Ectodermal cell (in vitro differentiated cells): ENCODE measurements around the gene ASIC4.

Experiments used
- H3K27ac ChIP-seq: 2 replicates; pipeline ENCODE4 v1.7.0; 2013; ENCODE audit warnings: mild to moderate bottlenecking, low read depth, low read length; ENCODE audit not compliant: insufficient read depth, poor library complexity, severe bottlenecking
- H3K27me3 ChIP-seq: 2 replicates; pipeline ENCODE4 v1.7.0; 2013; ENCODE audit warnings: mild to moderate bottlenecking, low read length; ENCODE audit not compliant: insufficient read depth, control insufficient read depth, poor library complexity, severe bottlenecking
- H3K36me3 ChIP-seq: one replicate; pipeline ENCODE4 v1.7.0; 2013; ENCODE audit warnings: low read length; ENCODE audit not compliant: control insufficient read depth, insufficient read depth
- H3K4me1 ChIP-seq: one replicate; pipeline ENCODE4 v1.7.0; 2013; ENCODE audit warnings: low read length; ENCODE audit not compliant: control insufficient read depth, insufficient read depth
- H3K4me3 ChIP-seq: 2 replicates; pipeline ENCODE4 v1.7.0; 2013; ENCODE audit warnings: low read depth, low read length, control low read depth; ENCODE audit not compliant: insufficient read depth
- H3K9me3 ChIP-seq: 2 replicates; pipeline ENCODE4 v1.7.0; 2013; ENCODE audit warnings: mild to moderate bottlenecking, low read length, moderate library complexity; ENCODE audit not compliant: control insufficient read depth
- WGBS, 2 experiments: methylation state at CpG; one replicate each; pipeline ENCODE4 v1.1.7; 2013; ENCODE audit warnings: missing lambda C conversion rate in 2 of 2; 5-methylcytosine and 5-hydroxymethylcytosine counted together

The ASIC4 gene

DNA sequence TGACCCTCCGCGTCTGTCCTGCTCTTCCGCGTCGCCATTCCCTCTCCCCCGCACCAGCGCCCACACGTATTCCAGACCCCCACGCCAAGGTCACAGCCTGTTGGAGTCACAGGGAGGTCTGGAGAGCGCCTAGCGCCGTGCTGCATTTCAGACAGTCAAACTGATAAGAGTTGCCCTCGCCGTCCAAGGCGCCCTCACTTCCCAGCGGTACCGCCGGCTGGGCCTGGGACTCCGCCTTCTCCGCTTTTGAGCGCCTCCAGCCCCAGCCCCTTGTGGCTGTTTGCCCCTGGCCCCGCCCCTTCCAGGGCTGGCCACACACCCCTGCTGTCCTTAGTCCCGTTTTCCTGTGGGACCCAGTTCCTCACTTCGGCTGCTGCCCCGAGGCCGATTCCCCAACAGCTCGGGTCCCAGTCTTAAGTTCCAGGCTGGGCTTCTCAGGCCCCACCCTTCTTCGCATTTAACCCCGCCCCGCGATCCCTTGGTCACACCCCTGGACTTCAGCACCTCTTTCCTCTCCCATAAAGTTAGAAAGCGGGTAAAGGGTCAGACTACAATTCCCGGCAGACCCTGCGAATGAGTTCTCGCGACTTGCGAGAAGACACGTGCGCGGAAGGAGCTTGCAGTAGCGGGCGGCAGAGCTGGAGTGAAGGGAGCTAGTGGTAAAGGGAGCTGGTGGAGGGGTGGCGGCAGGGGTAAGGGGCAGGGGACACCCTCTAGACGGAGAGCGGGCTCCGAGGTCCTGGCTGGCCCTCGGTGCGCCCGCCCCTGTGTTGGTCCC lies 15.8 kb upstream of the ASIC4 start, which contains the start of gene GMPPA:
Gene GMPPA (plus strand): TSS at position 612 of the 778 bp plus-strand sequence. CDS start 1,085 bp downstream, outside the sequence.
- Histone ChIP-seq H3K27me3 (peaks cover 50% of the 10 kb centered on the region), H3K27ac (no peak within 1 kb of the TSS), H3K9me3 (no peaks in the 10 kb centered on the region), H3K36me3 (no peaks in the 10 kb centered on the region), H3K4me1 (peaks cover 20% of the 10 kb centered on the region), H3K4me3 (peak within 1 kb of the TSS; percentile 51)
- WGBS, 2 experiments = 0% methylated on average over 49 of the region's 49 CpGs

DNA sequence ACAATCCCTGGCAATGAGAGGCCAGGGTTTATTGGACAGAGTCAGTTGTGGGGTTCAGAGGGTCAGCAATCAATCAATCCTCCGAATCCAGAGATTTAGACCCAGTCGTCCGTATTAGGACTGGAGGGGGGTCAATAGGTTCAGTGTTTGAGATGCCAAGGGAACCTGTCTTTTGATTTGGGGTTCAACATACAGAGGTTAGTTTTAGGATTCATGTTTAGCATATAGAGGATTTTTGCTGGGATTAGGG lies 15.3 kb upstream of the ASIC4 start:
- Histone ChIP-seq H3K27me3 (peaks cover 45% of the 10 kb centered on the region), H3K27ac (no peak overlapping the region), H3K4me1 (peaks cover 20% of the 10 kb centered on the region), H3K9me3 (no peaks in the 10 kb centered on the region), H3K4me3 (peak overlapping the region; percentile 51), H3K36me3 (no peaks in the 10 kb centered on the region)
- WGBS, 2 experiments = 6 to 9% methylated on average over 3 of the region's 3 CpGs

DNA sequence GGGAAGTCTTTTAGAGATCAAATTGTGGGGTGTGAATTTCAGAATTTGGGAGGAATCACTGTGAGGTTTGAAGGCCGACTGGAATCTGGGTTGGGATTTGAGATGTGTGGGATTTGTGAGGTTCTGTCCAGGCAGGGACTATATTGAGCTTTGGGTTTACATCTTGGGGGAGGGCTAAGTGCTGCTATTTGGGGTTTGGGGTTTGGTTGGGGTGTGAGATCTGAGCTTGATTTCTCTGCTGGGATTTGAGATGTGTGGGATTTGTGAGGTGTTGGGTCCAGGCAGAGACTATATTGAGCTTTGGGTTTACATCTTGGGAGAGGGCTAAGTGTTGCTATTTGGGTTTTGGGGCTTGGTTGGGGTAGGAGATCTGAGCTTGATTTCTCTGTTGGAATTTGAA lies 14.7 kb upstream of the ASIC4 start:
- H3K27me3 ChIP-seq = peaks cover 39% of the 10 kb centered on the region
- H3K9me3 ChIP-seq = no peaks in the 10 kb centered on the region
- peak overlapping the region; percentile 51 for H3K4me3 ChIP-seq
- 83 to 89% methylated on average over 1 of the region's 1 CpG for WGBS, 2 experiments
- H3K36me3 ChIP-seq = no peaks in the 10 kb centered on the region
- H3K27ac ChIP-seq = no peak overlapping the region
- peaks cover 20% of the 10 kb centered on the region for H3K4me1 ChIP-seq

DNA sequence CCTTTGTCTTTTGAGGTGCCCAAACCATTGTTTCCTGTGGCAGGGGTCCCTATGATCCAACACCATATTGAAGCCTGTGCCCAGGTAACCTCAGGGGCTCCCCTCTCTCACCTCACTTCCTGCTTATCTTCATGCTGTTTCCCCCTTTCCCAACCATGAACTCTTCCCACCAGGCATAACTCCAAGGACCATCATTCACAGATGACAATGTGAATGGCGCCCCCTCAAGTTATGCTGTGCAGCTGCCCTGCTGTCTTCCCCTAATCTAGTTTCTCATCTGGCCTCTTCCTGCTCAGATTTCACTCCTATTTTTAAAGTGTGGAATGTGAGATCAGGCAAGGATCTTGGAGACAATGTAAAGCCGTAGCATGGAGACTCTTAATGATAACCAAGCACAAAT lies 14.1 kb upstream of the ASIC4 start:
- Histone ChIP-seq H3K36me3 (no peaks in the 10 kb centered on the region), H3K4me3 (no peak overlapping the region), H3K27ac (no peak overlapping the region), H3K4me1 (peaks cover 20% of the 10 kb centered on the region), H3K27me3 (peaks cover 34% of the 10 kb centered on the region), H3K9me3 (no peaks in the 10 kb centered on the region)
- WGBS, 2 experiments = 91 to 95% methylated on average over 2 of the region's 2 CpGs

DNA sequence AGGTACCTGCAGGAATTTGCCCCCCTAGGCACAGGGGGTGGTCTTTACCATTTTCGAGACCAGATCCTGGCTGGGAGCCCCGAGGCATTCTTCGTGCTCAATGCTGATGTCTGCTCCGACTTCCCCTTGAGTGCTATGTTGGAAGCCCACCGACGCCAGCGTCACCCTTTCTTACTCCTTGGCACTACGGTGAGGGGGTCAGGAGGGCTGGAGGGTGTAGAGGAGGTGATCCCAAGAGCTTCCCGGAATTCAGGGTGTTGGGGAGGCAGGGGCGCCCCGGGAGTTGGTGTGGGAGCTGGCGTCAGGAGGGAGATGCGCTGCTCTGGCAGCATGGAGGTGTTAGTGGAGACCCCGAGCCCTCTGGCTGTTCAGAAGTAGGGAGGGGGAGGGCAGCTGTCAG lies 12.4 kb upstream of the ASIC4 start:
- Histone ChIP-seq H3K27me3 (peaks cover 16% of the 10 kb centered on the region), H3K4me1 (peaks cover 21% of the 10 kb centered on the region), H3K27ac (no peak overlapping the region), H3K9me3 (no peaks in the 10 kb centered on the region), H3K36me3 (no peaks in the 10 kb centered on the region), H3K4me3 (no peak overlapping the region)
- WGBS, 2 experiments = 93% methylated on average over 14 of the region's 14 CpGs

DNA sequence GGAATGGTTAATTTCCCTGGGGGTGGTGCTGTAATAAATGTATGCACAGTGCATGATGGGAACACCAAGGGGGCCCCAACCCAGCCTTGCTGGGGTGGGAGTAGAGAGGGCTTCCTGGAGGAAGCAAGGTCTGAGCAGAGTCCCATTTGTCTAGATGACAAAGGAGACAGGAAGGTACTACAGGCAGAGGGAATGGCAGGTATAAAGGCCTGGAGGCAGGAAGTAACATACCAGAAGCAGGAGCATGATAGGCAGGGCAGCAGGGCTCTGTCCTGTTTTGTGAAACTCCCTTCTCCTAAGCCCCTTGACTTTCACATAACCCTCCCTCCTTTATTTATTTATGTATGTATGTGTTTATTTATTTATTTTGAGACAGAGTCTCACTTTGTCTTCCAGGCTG lies 11.7 kb upstream of the ASIC4 start:
- H3K4me1 ChIP-seq = peaks cover 25% of the 10 kb centered on the region
- H3K36me3 ChIP-seq = no peaks in the 10 kb centered on the region
- H3K27me3 ChIP-seq = peaks cover 9% of the 10 kb centered on the region
- no peak overlapping the region for H3K27ac ChIP-seq
- H3K4me3 ChIP-seq = no peak overlapping the region
- H3K9me3 ChIP-seq = no peaks in the 10 kb centered on the region

DNA sequence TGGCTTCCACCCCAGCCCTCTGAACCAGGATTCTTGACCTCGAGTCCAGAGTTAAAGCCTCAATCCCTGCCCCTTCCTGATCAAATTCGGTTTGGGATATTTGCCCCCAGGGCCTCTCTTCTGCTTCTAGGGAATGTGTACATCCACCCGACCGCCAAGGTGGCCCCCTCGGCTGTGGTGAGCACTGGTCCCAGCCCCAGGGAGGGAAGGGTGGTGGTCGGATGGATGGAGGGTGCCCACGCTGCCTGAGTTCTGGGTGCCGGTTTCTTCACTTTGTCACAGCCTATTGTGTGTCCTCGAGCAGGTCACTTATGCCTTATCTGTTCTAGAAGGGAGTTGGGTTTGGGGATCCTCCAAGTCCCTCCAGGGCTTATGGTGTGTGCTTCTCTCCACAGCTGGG lies 8.7 kb upstream of the ASIC4 start:
- Histone ChIP-seq H3K4me3 (no peak overlapping the region), H3K27ac (no peak overlapping the region), H3K9me3 (no peaks in the 10 kb centered on the region), H3K36me3 (no peaks in the 10 kb centered on the region), H3K4me1 (peaks cover 38% of the 10 kb centered on the region), H3K27me3 (no peaks in the 10 kb centered on the region)
- 90 to 93% methylated on average over 9 of the region's 9 CpGs for WGBS, 2 experiments

DNA sequence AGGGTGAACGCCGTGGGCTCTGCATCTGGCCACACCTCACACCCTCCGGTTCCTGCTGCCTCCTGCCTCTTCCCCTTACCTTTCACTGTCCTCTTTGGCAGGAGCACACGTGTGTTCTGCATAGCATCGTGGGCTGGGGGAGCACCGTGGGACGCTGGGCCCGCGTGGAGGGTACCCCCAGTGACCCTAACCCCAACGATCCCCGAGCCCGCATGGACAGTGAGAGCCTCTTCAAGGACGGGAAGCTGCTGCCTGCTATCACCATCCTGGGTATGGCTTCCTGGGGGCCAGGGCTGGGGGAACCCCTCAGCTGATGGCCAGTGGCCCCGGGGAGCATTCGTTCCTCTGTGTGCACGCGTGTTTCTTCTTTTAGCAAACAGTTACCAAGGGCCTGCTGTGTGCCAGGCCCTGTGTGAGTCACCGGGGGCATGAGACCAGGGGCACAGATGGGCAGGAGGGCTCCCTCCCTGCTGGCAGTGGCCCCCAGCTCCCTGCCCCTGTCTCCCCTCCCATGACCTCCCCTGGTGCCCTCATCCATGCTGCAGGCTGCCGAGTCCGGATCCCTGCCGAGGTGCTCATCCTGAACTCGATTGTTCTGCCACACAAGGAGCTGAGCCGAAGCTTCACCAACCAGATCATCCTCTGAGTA lies 8.0 kb upstream of the ASIC4 start:
- peak overlapping the region; percentile 67 for H3K27ac ChIP-seq
- peaks cover 40% of the 10 kb centered on the region for H3K4me1 ChIP-seq
- H3K4me3 ChIP-seq = no peak overlapping the region
- H3K36me3 ChIP-seq = no peaks in the 10 kb centered on the region
- WGBS, 2 experiments = 76 to 79% methylated on average over 23 of the region's 23 CpGs
- H3K27me3 ChIP-seq = no peaks in the 10 kb centered on the region
- H3K9me3 ChIP-seq = no peaks in the 10 kb centered on the region

DNA sequence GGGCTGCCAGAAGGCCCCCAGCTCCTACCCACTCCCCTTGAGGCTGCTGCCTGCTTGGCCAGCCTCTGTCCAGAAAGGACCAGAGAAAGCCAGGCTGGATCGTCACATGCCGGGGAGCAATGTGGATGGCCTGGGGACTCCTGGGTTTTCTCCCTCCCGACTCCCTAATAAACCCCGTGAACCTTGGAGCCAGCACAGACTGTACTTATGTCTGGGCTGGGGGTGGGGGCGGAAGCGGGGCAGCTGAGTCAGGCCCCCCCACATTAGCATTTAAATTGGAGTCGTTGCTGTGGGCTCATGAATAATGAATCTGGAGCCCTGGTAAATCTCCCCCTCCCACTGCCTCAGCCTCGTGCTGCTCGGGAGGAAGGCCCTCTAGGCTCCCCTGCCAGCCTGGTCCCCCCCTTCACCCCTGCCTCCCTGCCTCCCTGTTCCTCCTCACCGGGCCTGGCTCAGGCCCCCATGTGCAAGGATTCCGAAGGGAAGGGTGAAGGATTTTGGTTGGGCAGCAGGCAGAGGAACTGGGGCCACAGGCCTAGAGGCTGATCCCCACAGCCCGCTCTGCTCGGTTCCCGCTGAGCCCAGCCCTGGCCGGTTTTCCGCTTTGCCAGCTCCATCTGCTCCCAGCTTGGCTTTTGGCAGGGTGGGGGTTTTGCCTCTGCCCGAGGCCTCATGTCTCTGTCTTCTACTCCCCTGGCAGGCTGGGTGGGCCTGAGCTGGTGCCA lies 7.3 kb upstream of the ASIC4 start:
- Histone ChIP-seq H3K27me3 (no peaks in the 10 kb centered on the region), H3K36me3 (no peaks in the 10 kb centered on the region), H3K9me3 (no peaks in the 10 kb centered on the region), H3K4me3 (no peak overlapping the region), H3K27ac (peak overlapping the region; percentile 67), H3K4me1 (peaks cover 40% of the 10 kb centered on the region)
- WGBS, 2 experiments = 27 to 33% methylated on average over 15 to 17 of the region's 17 CpGs
